H1 (cell line): Measurements from ENCODE around the gene LPCAT3.

ENCODE experiments used
- ASH2L ChIP-seq: fragments of 200-600, 300-600 bp; sonication (generic); IDR thresholded peaks from one replicate; pipeline ENCODE4 v1.7.1; 2017; ENCODE audit warnings: low read length
- CHD1 ChIP-seq: IDR thresholded peaks from 2 replicates; pipeline ENCODE4 v1.6.1; 2012; ENCODE audit warnings: low read depth, low read length, improper control_type of control experiment
- EP300 ChIP-seq, 2 experiments: IDR thresholded peaks; 1 replicate in 1 of 2; 2 replicates in 1 of 2; pipeline ENCODE4 v1.6.1; 2011 to 2012; ENCODE audit warnings: low read depth in 2 of 2, low read length in 2 of 2, mild to moderate bottlenecking in 2 of 2, borderline replicate concordance in 1 of 2, inconsistent platforms in 1 of 2, moderate library complexity in 1 of 2
- JUND ChIP-seq: IDR thresholded peaks from 2 replicates; pipeline ENCODE4 v1.6.1; 2011; ENCODE audit warnings: mild to moderate bottlenecking, improper control_type of control experiment, low read length
- POLR2A ChIP-seq, 2 experiments: IDR thresholded peaks; 1 replicate in 1 of 2; 2 replicates in 1 of 2; pipeline ENCODE4 v1.6.1; 2011; ENCODE audit warnings: low read depth in 2 of 2, low read length in 2 of 2, mild to moderate bottlenecking in 2 of 2; ENCODE audit errors: control extremely low read depth in 1 of 2
- POLR2AphosphoS5 ChIP-seq: IDR thresholded peaks from 2 replicates; pipeline ENCODE4 v1.6.1; 2011; ENCODE audit warnings: low read depth, low read length
- RAD21 ChIP-seq, 2 experiments: IDR thresholded peaks in 1 of 2; conservative IDR thresholded peaks in 1 of 2; 2 replicates each; pipeline ENCODE4 v1.6.1; 2011; ENCODE audit warnings: low read depth in 2 of 2, low read length in 2 of 2, improper control_type of control experiment in 1 of 2, inconsistent platforms in 1 of 2, mild to moderate bottlenecking in 1 of 2, moderate library complexity in 1 of 2
- RFX5 ChIP-seq: IDR thresholded peaks from 2 replicates; pipeline ENCODE4 v1.6.1; 2011; ENCODE audit warnings: low read depth, low read length, improper control_type of control experiment, borderline replicate concordance
- SIN3A ChIP-seq, 2 experiments: IDR thresholded peaks in 1 of 2; conservative IDR thresholded peaks in 1 of 2; 2 replicates each; pipeline ENCODE4 v1.6.1; 2011 to 2012; ENCODE audit warnings: low read length in 2 of 2, improper control_type of control experiment in 1 of 2, low read depth in 1 of 2, mild to moderate bottlenecking in 1 of 2
- TAF1 ChIP-seq: IDR thresholded peaks from 2 replicates; pipeline ENCODE4 v1.6.1; 2011; ENCODE audit warnings: mild to moderate bottlenecking, low read depth, low read length
- YY1 ChIP-seq: IDR thresholded peaks from 2 replicates; pipeline ENCODE4 v1.6.1; 2011; ENCODE audit warnings: low read depth, mild to moderate bottlenecking, low read length
- TF ChIP-seq, protein P1 (sequence below), 3 experiments: IDR thresholded peaks; 1 replicate in 2 of 3; 2 replicates in 1 of 3; pipeline versions ENCODE4 v1.5.1 to v1.6.1; 2011; ENCODE audit warnings: low read length in 3 of 3, mild to moderate bottlenecking in 3 of 3, inconsistent platforms in 2 of 3, low read depth in 1 of 3, moderate library complexity in 1 of 3; ENCODE audit not compliant: insufficient read depth in 1 of 3; ENCODE audit errors: control extremely low read depth in 1 of 3
- TF ChIP-seq, protein P2 (sequence below): IDR thresholded peaks from 2 replicates; pipeline ENCODE4 v1.6.1; 2012; ENCODE audit warnings: low read length, inconsistent platforms

DNA sequence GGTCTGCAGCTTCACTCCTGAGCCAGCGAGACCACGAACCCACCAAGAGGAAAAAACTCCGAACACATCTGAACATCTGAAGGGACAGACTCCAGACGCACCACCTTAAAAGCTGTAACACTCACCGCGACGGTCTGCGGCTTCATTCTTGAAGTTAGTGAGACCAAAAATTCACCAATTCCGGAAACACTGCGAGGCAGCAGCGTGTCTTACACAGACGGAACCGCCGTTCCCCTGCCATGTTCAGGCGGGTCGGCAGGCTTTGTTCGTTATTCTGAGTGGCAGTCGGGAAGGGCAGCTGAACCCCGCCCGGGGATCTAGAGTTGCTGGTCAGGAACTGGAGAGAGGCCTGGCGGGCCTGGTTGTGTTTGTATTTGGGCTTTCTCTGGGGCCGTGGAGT lies 20.3 kb upstream of the LPCAT3 start:
- TF ChIP-seq POLR2A (IDR thresholded peaks at IDR 0.05; ENCODE audit: control extremely low read depth in 1 of 2, low read depth in 2 of 2, low read length in 2 of 2), result no peak
- no peak for TF ChIP-seq RAD21 (IDR thresholded peaks at IDR 0.05 in 1 of 2, conservative IDR thresholded peaks at IDR 0.05 in 1 of 2; ENCODE audit: low read depth in 2 of 2, low read length in 2 of 2)
- no peak for TF ChIP-seq ASH2L
- TF ChIP-seq, protein P1, sequence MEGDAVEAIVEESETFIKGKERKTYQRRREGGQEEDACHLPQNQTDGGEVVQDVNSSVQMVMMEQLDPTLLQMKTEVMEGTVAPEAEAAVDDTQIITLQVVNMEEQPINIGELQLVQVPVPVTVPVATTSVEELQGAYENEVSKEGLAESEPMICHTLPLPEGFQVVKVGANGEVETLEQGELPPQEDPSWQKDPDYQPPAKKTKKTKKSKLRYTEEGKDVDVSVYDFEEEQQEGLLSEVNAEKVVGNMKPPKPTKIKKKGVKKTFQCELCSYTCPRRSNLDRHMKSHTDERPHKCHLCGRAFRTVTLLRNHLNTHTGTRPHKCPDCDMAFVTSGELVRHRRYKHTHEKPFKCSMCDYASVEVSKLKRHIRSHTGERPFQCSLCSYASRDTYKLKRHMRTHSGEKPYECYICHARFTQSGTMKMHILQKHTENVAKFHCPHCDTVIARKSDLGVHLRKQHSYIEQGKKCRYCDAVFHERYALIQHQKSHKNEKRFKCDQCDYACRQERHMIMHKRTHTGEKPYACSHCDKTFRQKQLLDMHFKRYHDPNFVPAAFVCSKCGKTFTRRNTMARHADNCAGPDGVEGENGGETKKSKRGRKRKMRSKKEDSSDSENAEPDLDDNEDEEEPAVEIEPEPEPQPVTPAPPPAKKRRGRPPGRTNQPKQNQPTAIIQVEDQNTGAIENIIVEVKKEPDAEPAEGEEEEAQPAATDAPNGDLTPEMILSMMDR (IDR thresholded peaks at IDR 0.05; ENCODE audit: control extremely low read depth in 1 of 3, insufficient read depth in 1 of 3, low read depth in 1 of 3, low read length in 3 of 3), result no peak
- no peak for TF ChIP-seq JUND
- no peak for TF ChIP-seq POLR2AphosphoS5
- TF ChIP-seq CHD1, result no peak
- no peak for TF ChIP-seq TAF1
- no peak for TF ChIP-seq SIN3A (conservative IDR thresholded peaks at IDR 0.05 in 1 of 2, IDR thresholded peaks at IDR 0.05 in 1 of 2; ENCODE audit: low read depth in 1 of 2, low read length in 2 of 2)
- no peak for TF ChIP-seq RFX5
- TF ChIP-seq, protein P2, sequence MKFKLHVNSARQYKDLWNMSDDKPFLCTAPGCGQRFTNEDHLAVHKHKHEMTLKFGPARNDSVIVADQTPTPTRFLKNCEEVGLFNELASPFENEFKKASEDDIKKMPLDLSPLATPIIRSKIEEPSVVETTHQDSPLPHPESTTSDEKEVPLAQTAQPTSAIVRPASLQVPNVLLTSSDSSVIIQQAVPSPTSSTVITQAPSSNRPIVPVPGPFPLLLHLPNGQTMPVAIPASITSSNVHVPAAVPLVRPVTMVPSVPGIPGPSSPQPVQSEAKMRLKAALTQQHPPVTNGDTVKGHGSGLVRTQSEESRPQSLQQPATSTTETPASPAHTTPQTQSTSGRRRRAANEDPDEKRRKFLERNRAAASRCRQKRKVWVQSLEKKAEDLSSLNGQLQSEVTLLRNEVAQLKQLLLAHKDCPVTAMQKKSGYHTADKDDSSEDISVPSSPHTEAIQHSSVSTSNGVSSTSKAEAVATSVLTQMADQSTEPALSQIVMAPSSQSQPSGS, result no peak
- TF ChIP-seq YY1, result no peak
- no peak for TF ChIP-seq EP300 (IDR thresholded peaks at IDR 0.05; ENCODE audit: borderline replicate concordance in 1 of 2, low read depth in 2 of 2, low read length in 2 of 2)
